Neuronal stem cell (in vitro differentiated cells): ENCODE results near the gene FOXF1.
A peak's percentile ranks its signal among the peaks of the same experiment; 100 is the strongest.

Source experiments
- DNase-seq: peaks from one replicate; pipeline ENCODE4 v3.0.0-alpha.2; 2013; ENCODE audit warnings: low spot score
- H2AFZ ChIP-seq: one replicate; pipeline ENCODE4 v1.6.1; 2013; ENCODE audit warnings: mild to moderate bottlenecking, low read length, inconsistent platforms
- H2AK5ac ChIP-seq: 2 replicates; pipeline ENCODE4 v1.6.1; 2013; ENCODE audit warnings: low read depth, mild to moderate bottlenecking, inconsistent platforms, low read length, moderate library complexity, mixed read lengths
- H2BK120ac ChIP-seq: 2 replicates; pipeline ENCODE4 v1.6.1; 2013; ENCODE audit warnings: low read depth, mild to moderate bottlenecking, inconsistent platforms, low read length, moderate library complexity, mixed read lengths
- H2BK12ac ChIP-seq: one replicate; pipeline ENCODE4 v1.6.1; 2013; ENCODE audit warnings: low read length, inconsistent platforms
- H2BK15ac ChIP-seq: 2 replicates; pipeline ENCODE4 v1.6.1; 2013; ENCODE audit warnings: mild to moderate bottlenecking, low read length, inconsistent platforms, mixed read lengths
- H2BK5ac ChIP-seq: one replicate; pipeline ENCODE4 v1.6.1; 2013; ENCODE audit warnings: inconsistent platforms, mild to moderate bottlenecking, low read length, moderate library complexity
- H3K14ac ChIP-seq: one replicate; pipeline ENCODE4 v1.6.1; 2013; ENCODE audit warnings: low read length, inconsistent platforms
- H3K18ac ChIP-seq: 2 replicates; pipeline ENCODE4 v1.6.1; 2013; ENCODE audit warnings: low read length, inconsistent platforms
- H3K23ac ChIP-seq: 2 replicates; pipeline ENCODE4 v1.6.1; 2013; ENCODE audit warnings: low read depth, mild to moderate bottlenecking, mixed read lengths, low read length, inconsistent platforms; ENCODE audit not compliant: poor library complexity
- H3K27ac ChIP-seq: replicated peaks from 3 replicates; pipeline ENCODE4 v1.5.1; 2013; ENCODE audit warnings: low read length, inconsistent platforms
- H3K27me3 ChIP-seq, 3 experiments: 2 replicates each; pipeline ENCODE4 v1.6.1; 2013; ENCODE audit warnings: low read length in 3 of 3, mild to moderate bottlenecking in 2 of 3, inconsistent platforms in 1 of 3, low read depth in 1 of 3, mixed read lengths in 1 of 3, moderate library complexity in 1 of 3; ENCODE audit not compliant: control insufficient read depth in 3 of 3, insufficient read depth in 3 of 3
- H3K36me3 ChIP-seq, 2 donors: replicated peaks in 1 of 2; 2 replicates each; pipeline ENCODE4 v1.6.1; 2013; ENCODE audit warnings: low read length in 2 of 2; ENCODE audit not compliant: control insufficient read depth in 2 of 2, insufficient read depth in 2 of 2
- H3K4ac ChIP-seq: 2 replicates; pipeline ENCODE4 v1.6.1; 2013; ENCODE audit warnings: inconsistent platforms, mild to moderate bottlenecking, low read length, moderate library complexity
- H3K4me1 ChIP-seq, 2 donors: 1 replicate in 1 of 2; 2 replicates in 1 of 2; pipeline ENCODE4 v1.6.1; 2013; ENCODE audit warnings: low read length in 2 of 2, low read depth in 1 of 2; ENCODE audit not compliant: control insufficient read depth in 2 of 2, insufficient read depth in 1 of 2
- H3K4me2 ChIP-seq: one replicate; pipeline ENCODE4 v1.6.1; 2013; ENCODE audit warnings: mild to moderate bottlenecking, low read length, inconsistent platforms; ENCODE audit not compliant: insufficient read depth, poor library complexity, severe bottlenecking
- H3K4me3 ChIP-seq, 2 donors: 2 replicates each; pipeline ENCODE4 v1.5.1; 2013; ENCODE audit warnings: low read length in 2 of 2, mild to moderate bottlenecking in 2 of 2, inconsistent platforms in 1 of 2, moderate library complexity in 1 of 2
- H3K79me1 ChIP-seq: one replicate; pipeline ENCODE4 v1.6.1; 2013; ENCODE audit warnings: low read depth, mild to moderate bottlenecking, inconsistent platforms, low read length, moderate library complexity
- H3K9ac ChIP-seq: one replicate; pipeline ENCODE4 v1.6.1; 2013; ENCODE audit warnings: mild to moderate bottlenecking, low read depth, low read length, inconsistent platforms; ENCODE audit not compliant: poor library complexity
- H3K9me3 ChIP-seq, 2 donors: replicated peaks in 1 of 2; 2 replicates each; pipeline versions ENCODE3 to v1.6.1; 2013; ENCODE audit warnings: low read length in 2 of 2, mild to moderate bottlenecking in 2 of 2, inconsistent platforms in 1 of 2, low read depth in 1 of 2, mixed read lengths in 1 of 2, moderate library complexity in 1 of 2; ENCODE audit not compliant: control insufficient read depth in 2 of 2, insufficient read depth in 1 of 2
- H4K8ac ChIP-seq: one replicate; pipeline ENCODE4 v1.6.1; 2013; ENCODE audit warnings: low read depth, mild to moderate bottlenecking, inconsistent platforms, low read length, moderate library complexity
- H4K91ac ChIP-seq: one replicate; pipeline ENCODE4 v1.6.1; 2013; ENCODE audit warnings: low read length, low read depth, mild to moderate bottlenecking, inconsistent platforms; ENCODE audit not compliant: poor library complexity
- WGBS, 2 donors: extraction: QIAGEN DNeasy Blood & Tissue Kit; methylation state at CpG; one replicate each; pipeline ENCODE4 v1.1.7; 2013; ENCODE audit warnings: missing lambda C conversion rate in 2 of 2, mixed read lengths in 1 of 2; ENCODE audit not compliant: insufficient read length in 2 of 2, insufficient replicate concordance in 1 of 2; ENCODE audit errors: extremely low coverage in 2 of 2; 5-methylcytosine and 5-hydroxymethylcytosine counted together

FOXF1 gene

DNA sequence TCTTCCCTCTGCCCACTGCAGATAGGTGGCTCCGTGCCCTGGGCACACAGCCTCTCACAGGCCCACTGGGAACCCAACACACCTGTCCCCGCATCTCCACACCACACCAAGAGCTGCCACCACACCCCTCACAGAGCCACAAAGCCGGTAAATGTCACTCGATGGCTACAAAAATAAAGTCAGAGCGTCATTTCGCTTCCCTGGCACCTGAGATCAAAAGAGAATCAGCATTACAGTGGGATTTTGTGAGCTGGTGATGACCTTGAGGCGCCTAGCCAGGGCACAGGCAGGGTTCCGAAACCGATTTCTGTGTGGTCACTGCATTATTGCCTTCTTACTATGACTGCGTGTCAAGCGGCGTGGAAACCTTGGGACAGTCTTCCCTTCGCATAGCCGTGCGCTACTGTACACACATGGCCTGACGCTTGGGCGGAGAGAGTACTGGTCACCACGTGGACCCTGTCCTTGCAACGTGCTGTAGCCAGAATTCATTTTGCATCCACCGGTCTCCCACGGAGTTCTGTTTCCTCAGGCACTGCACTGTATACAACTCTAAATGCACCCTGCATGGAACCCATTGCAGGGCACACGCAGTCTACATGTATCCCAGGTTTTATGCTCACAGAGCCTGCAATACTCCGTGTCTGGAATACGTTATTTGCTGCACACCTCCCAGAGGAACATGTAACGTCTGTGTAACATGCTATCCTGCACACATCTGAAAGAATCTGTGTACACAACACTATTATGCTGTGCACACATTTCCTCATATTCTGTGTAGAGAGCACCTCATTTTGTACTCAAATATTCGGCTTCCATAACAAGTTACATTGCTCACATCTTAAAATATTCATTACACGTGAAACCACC lies 5.8 kb upstream of the FOXF1 start:
- peaks cover 89 to 100% (median 99%) of the 10 kb centered on the region in 3 experiments for H3K27me3 ChIP-seq
- H4K91ac ChIP-seq: no peak overlapping the region
- no peak overlapping the region for H4K8ac ChIP-seq
- H3K9ac ChIP-seq: no peak overlapping the region
- peak overlapping the region; percentile 43 for H2AK5ac ChIP-seq
- peaks cover 0 to 7% of the 10 kb centered on the region in 2 donors for H3K4me1 ChIP-seq
- WGBS, 2 donors: no CpG with 5 or more reads among the region's 27 CpGs
- H2AFZ ChIP-seq: no peak overlapping the region
- H3K4me3 ChIP-seq: no peak overlapping the region
- H3K23ac ChIP-seq: peak overlapping the region; percentile 59
- no peak overlapping the region for H3K27ac ChIP-seq
- H2BK120ac ChIP-seq: peak overlapping the region; percentile 42
- H3K36me3 ChIP-seq: no peaks in the 10 kb centered on the region
- H3K18ac ChIP-seq: no peak overlapping the region
- H3K4me2 ChIP-seq: no peak overlapping the region
- no peak overlapping the region for H3K14ac ChIP-seq
- H3K9me3 ChIP-seq: peaks cover 0 to 11% of the 10 kb centered on the region in 2 donors
- H2BK5ac ChIP-seq: no peak overlapping the region
- H2BK12ac ChIP-seq: no peak overlapping the region
- no peak overlapping the region for H3K4ac ChIP-seq
- no peak for DNase-seq
- H3K79me1 ChIP-seq: no peaks in the 10 kb centered on the region
- H2BK15ac ChIP-seq: no peak overlapping the region

- Histone ChIP-seq H3K4me3 (no peak overlapping the region), H3K9me3 (peaks cover 0 to 11% of the 10 kb centered on the region in 2 donors), H2BK5ac (no peak overlapping the region), H2BK12ac (no peak overlapping the region), H2BK120ac (no peak overlapping the region), H4K91ac (no peak overlapping the region), H3K18ac (peak overlapping the region; percentile 74), H3K79me1 (no peaks in the 10 kb centered on the region), H3K4ac (no peak overlapping the region), H2AFZ (no peak overlapping the region), H3K36me3 (no peaks in the 10 kb centered on the region), H3K14ac (no peak overlapping the region), H3K4me2 (peak overlapping the region; percentile 14), H3K9ac (no peak overlapping the region), H3K27me3 (peaks cover 88 to 99% (median 97%) of the 10 kb centered on the region in 3 experiments), H4K8ac (no peak overlapping the region), H3K23ac (peak overlapping the region; percentile 60), H3K27ac (no peak overlapping the region), H3K4me1 (peaks cover 0 to 7% of the 10 kb centered on the region in 2 donors), H2AK5ac (no peak overlapping the region), H2BK15ac (no peak overlapping the region)
- DNase-seq: no peak
- WGBS, 2 donors: no CpG with 5 or more reads among the region's 67 CpGs
These were observed 5.0 kb upstream of the FOXF1 start for GRCh38 chr16:86505185-86505898.

DNA sequence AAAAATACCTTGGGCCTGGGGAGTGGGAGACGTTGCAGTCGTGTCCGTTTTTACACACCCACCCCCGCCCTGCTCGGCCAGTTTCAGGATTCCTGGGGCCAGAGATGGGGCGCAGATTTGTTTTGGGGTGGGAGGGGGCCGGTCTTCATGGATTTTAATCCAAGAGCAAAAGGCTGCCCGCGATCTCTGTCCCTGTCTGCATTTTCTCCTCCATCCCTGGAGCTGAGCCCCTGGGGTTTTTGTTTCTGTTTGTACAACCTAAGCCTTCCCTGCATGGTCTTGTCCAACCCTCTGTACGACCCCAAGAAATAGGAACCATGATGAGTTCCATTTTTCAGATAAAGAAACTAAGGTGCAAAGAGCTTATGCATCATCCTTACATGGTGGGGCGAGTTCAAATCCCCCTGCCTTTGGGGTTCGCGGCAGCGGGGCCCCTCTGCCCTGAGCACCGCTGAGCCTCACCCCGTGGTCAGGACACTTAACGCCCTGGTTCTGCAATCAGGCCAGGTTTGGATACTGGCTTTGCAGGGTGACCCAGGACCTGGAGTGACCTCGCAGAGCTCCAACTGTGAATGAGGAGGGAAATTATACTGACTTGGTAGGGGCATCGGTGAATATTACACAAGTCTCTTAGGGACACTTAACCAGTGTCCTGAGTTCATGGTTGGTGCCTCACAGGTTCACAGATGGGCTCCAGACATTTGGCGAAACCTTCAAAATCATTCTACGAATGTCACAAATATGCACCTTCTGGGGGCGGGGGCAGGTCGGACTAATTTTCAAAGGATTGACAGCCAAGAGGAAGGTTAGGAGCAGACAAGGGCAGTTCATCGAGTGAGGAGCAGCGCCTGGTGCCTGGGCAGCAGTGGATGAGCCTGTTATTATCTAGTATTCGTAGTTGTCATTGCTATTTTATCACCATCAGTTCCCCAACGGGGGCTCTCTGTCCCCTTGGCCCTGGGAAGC lies 4.1 kb upstream of the FOXF1 start:
- WGBS, 2 donors: no CpG with 5 or more reads among the region's 27 CpGs
- Histone ChIP-seq H3K14ac (no peak overlapping the region), H3K9ac (no peak overlapping the region), H3K23ac (no peak overlapping the region), H3K79me1 (no peaks in the 10 kb centered on the region), H4K8ac (no peak overlapping the region), H2AFZ (no peak overlapping the region), H3K4me2 (no peak overlapping the region), H3K9me3 (peaks cover 0 to 11% of the 10 kb centered on the region in 2 donors), H2BK5ac (no peak overlapping the region), H2BK15ac (no peak overlapping the region), H2BK12ac (no peak overlapping the region), H2AK5ac (no peak overlapping the region), H4K91ac (no peak overlapping the region), H3K27me3 (peaks cover 87 to 99% (median 96%) of the 10 kb centered on the region in 3 experiments), H3K4me3 (no peak overlapping the region), H3K27ac (no peak overlapping the region), H3K18ac (no peak overlapping the region), H3K4ac (no peak overlapping the region), H3K36me3 (no peaks in the 10 kb centered on the region), H3K4me1 (peaks cover 0 to 7% of the 10 kb centered on the region in 2 donors), H2BK120ac (no peak overlapping the region)
- peak; percentile 14 for DNase-seq
